ENCODE data around the gene MKLN1.
"Not testable (repeated sequence)": the region's sequence is repeated elsewhere in the genome, so short reads cannot be mapped to it uniquely, and the experiment has no call there.

The MKLN1 gene

DNA sequence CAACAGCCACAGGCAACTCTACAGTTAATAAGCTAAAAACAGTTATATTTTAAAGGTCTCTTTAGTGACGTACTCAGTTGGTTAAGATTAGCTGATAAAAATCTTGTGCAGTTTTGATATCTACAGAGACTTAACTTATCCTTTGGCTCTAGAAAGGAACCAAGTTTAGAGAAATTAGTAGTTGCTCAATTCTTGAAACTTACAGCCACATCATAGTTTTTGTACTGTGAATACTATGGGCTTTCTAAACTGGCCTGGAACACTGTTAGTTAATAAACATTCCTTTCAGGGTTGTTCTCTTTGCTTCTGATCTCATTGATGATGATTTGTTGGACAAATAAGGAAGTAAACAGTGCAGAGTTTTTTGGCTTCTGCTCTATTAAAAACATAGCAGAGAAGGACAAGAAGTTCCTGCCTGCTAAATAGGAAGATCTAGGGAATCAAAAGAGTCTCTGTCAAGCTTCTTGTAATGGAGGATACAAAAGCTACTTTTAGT, 73.1 kb downstream of the MKLN1 start:
- DNase-seq (ENCODE audit: low read depth, low spot score), result no peak

DNA sequence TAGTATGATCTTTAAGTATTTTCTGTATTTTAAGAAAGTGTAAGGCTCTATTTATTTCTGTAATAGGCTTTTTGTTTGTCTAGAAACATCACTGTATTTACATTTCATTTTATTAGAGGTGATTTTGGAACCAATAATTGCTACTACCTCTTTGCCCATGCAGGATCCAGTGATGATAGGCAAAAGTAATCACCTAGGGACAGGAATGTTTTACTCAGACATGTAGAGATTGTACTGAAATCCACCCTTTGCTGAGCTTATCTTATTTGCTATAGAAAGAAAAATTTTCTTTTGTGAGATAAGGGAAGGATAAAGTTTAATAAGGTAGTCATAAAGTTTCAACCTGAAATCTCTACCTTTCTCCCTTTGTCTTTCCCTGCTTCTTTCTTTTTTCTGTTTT, 73.5 kb downstream of the MKLN1 start:
- no peak for DNase-seq (ENCODE audit: low read depth, low spot score)

DNA sequence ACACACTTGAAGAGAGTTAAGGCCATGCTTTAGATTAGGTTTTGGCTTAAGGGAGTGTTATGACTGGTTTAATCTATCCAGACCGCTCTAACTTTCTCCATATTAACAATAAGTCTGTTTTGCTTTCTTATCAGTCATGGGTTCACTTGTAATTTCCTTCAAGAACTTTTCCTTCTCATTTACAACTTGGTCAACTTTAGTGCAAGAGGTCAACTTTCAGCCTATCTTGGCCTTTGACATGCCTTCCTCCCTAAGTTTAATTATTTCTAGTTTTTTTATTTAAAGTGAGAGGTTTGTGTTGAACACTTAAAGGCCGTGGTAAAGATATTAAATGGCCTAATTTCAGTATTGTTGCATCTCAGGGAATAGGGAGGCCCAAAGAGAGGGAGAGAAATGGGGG, 75.6 kb downstream of the MKLN1 start:
- no peak for DNase-seq (ENCODE audit: low read depth, low spot score)

DNA sequence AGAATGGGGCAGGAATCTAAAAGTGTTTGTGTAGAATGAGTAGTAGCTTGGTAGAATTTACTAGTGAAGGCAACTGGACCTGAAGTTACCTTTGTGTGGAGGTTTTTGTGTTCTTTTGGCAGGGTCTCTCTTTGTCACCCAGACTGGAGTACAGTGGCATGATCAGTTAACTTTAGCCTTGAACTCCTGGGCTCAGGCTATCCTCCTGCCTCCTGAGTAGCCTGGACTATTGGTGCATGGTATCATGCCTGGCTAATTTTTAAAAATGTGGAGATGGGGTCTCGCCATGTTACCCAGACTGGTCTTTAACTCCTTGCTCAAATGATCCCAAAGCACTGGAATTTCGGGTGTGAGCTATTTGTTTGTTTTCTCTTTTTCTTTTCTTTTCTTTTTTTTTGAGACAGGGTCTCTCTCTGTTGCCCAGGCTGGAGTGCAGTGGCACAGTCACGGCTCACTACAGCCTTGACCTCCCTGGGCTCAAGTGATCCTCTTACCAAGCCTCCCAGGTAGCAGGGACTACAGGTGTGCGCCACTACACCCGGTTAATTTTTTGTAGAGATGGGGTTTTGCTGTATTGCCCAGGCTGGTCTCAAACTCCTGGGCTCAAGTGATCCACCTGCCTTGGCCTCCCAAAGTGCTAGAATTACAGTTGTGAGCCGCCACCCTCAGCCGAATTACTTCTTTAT, 76.7 kb downstream of the MKLN1 start:
- DNase-seq (ENCODE audit: low read depth, low spot score), result no peak

DNA sequence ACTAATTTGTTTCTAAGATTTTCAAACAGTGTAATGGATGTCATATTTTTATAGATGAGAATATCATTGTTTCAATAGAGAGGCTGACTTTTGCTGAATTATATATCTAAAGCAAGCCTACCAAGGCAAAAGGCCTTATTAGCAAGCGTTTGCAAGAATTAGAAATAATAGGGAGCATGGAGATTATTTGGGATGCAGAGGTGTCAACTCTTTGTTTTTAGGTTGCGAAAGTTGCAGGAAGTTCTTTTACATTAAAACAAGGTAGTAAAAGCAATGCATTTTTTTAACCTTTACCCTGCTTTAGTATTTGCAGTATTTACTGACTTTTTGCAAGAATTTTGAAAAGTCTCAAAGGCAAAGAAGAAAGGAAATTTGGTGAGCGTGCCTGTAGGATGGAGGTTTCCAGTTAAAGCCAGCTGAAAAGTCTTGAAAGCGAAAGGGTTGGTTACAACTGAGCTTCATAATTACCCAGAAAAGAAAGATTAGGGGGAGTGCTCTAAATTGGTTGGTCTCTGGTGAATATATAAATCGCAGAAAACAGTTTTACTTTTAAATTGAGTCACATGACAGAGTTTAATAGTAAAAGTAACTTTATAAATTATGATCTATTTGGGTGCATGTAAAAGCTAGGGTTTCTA, 81.6 kb downstream of the MKLN1 start:
- no peak for DNase-seq (ENCODE audit: low read depth, low spot score)

DNA sequence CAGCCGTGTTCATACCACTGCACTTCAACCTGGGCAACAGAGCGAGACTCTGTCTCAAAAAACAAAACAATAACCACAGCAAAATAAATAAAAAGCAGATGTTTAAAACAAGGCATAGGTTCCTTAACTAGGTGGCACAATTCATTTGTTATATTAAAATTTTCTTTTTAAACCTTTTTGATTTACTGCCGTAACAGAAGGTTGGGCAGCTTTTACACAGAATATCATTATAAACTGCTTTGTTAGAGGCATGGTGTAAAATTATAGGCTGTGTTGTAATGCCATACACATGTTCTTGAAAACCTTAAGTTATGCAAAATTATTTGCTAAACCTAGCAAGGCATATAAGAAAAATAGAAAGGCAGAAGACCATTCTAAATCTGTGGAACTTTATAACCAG, 84.4 kb downstream of the MKLN1 start:
- no peak for DNase-seq (ENCODE audit: low read depth, low spot score)

DNA sequence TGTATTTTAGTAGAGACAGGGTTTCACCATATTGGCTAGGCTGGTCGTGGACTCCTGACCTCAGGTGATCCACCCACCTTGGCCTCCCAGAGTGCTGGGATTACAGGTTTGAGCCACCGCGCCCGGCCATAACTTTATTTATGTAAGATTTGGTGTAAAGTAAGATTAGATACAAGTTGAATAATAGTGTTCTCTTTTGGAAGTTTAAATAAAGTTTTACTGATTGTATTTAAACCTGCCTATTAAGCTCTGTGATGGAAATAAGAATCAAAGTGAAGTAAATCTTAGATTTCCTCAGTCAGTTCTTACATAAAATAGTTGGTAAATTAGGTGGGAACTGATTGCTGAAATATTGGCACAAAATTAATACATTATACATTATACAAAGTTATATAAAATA, 86.0 kb downstream of the MKLN1 start:
- no peak for DNase-seq (ENCODE audit: low read depth, low spot score)

DNA sequence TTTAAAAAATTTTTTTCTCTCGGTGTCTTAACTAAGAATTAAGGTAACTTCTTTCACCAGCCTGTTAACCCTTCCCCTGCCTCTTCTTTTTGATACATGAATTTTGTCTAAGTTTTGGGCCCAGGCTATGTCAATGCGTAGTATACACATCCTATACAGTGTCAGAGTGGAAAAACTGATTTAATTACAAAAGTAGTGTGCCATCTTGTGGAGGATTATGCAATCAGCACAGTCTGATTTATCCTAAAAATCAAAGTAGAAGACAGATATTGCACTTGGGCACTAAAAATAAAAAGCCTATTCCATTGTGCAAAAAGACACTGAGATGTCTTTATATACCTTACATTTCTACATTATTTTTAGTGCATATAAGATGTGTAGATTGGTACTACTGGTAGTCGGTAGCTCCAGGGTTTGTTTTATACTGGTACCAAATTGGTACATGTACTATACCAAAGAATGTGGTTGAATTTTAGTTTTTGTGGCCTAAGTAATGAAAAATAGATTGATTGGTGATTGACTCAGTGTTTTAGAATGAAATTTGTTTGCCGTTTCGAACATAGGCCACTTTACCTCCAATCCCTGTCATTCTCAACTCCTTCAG, 96.6 kb downstream of the MKLN1 start:
- DNase-seq (ENCODE audit: low read depth, low spot score), result peak; percentile 15

DNA sequence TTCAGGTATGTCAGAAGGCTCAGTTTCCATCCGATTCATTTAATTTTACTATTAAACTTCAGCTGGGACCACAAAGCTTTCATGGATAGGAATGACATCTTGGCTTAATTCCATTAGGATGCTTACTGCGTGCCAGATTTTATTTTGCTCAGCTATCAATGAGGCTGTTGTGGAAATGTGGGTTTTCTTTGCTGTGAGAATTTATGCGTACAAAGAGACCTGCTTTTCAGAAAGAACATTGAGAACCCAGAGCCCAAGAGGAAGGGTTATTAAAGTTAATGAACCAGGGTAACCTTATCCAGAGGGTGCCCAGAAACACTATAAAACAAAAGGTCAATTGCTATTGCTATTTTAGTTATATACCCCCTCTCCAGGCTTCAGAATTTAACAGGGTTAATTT, 98.3 kb downstream of the MKLN1 start:
- no peak for DNase-seq (ENCODE audit: low read depth, low spot score)

DNA sequence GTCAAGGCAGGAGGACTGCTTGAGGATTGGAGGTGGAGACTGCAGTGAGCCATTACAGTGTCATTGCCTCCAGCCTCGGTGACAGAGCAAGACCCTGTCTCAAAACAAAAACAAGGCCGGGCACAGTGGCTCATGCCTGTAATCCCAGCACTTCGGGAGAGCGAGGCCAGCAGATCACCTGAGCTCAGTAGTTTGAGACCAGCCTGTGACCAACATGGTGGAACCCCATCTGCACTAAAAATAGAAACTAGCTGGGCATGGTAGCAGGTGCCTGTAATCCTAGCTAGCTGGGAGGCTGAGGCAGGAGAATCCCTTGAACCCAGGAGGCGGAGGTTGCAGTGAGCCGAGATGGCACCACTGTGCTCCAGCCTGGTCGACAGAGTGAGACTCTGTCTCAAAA, 103.2 kb downstream of the MKLN1 start:
- not testable (repeated sequence) for DNase-seq (ENCODE audit: low read depth, low spot score)

DNA sequence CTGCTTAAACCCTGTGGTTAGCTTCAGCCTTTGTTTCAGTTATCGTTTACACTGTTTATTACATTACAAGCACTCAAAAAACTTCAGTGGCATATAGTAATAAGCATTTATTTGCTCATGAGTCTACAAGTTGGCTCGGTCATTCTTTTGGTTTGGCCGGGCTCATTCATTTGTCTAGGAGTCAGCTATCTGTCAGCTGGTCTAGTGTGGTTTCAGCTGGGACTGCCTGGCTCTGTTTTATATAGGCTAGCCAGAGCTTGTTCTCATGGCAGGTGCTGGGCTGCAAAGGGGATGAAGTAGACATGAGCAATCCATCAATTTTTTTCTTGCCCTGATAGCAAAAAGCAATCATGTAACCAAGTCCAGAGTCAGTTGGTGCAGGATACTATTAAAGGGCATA, 103.6 kb downstream of the MKLN1 start:
- DNase-seq (ENCODE audit: low read depth, low spot score), result no peak

DNA sequence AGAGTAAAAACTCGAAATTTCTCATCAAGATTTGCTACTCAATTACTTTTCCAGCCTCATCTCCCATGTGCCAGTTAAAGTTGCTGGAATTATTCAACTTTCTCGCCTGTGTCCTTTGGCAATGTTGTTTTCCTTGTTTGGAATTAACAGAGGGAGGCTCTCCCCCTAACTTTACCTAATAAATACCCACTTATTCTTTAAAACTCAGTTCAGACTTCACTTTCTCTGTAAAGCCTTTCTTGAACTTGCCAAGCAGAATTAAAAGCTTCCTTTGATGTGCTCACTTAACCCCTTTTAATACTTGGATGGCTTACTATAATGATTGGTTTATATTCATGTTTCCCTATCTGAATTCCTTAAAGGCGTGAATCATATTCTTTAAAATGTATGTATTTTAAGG, 104.1 kb downstream of the MKLN1 start:
- no peak for DNase-seq (ENCODE audit: low read depth, low spot score)

DNA sequence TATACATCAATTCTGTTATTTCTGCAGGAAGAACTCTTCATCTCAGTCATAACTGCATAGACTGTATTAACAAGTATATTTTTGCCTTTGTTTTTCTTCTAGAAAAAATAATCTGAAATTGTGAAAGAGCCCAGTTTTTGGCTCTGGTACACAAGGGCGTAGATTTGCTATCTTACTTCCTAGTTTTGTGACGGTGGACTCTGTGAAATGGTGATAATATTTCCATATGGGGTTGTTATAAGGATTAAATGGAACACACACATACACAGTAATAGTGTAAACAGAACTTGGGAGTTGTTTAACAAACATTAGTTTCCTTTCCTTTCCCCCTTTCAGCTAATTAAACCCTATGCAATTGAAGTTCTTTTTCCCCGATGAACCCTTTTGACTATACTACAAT, 108.7 kb downstream of the MKLN1 start:
- no peak for DNase-seq (ENCODE audit: low read depth, low spot score)

DNA sequence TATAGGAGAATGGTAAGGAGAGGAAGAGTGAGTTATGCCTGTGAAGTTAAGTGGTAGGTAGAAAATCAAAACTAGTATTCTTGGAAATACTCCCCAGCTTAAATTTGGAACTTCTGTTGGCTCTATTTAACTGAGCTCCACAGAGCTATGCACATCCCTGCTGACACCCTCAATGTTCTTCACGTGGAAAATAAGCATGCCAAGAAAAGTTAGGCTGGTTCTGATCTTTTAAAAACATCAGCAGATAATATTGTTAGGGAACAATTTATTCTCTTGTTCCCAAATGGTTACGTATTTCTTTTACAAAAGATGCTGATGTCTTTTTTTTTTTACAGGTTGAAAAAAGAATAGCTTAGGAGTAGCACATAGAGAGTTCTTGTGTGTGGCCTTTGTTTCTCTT, 111.3 kb downstream of the MKLN1 start:
- no peak for DNase-seq (ENCODE audit: low read depth, low spot score)

DNA sequence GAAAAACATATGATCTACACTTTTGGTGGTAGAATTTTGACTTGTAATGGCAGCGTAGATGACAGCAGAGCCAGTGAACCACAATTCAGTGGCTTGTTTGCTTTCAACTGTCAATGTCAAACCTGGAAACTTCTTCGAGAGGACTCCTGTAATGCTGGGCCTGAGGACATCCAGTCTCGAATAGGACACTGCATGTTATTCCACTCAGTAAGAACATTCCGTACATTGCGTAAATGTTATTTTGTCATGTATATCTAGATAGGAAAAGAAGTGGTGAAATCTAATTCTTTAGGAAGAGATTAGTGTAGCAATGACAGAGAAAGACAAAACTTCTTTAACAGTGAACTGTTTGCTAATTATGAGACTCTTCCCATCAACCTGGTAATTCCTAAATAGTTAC, 115.8 kb downstream of the MKLN1 start:
- no peak for DNase-seq (ENCODE audit: low read depth, low spot score)

DNA sequence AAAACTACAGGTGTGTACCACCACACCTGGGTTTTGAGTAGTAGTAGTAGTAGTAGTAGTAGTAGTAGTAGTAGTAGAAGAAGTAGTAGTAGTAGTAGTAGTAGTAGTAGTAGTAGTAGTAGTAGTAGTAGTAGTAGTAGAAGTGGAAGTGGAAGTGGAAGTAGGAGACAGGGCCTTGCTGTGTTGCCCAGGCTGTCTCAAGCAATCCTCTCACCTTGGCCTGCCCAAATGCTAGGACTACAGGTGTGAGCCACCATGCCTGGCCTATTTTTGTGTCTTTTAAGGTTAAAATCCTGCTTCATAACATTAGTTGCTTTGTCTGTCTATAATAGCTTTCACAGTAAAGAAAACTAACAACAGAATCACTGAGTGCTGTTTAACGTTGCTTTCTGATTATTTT, 117.0 kb downstream of the MKLN1 start:
- no peak for DNase-seq (ENCODE audit: low read depth, low spot score)

DNA sequence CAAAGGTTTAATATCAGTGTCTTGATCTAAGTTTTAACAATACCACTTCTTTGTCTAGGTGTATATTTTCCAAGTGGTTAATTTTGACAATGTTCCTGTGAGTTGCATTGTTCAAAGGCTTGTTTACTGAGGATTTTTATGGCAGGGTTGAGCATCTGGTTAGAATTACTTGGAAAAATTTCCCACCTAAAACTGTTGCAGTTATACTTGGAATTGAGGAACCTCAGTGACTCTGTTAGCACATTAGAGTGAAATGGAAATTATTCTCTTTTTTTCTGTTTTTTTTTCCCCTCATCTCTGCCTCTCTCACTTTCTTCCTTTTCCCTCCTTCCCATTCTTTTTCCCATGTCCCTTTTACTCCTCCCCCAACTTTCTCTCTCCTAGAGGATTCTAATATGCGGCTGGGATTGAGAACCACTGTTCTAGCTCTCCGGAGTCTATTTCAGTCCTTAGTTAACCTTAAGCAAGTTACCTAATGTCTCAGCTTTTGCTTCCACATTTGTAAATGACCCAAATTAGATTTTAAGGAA, 121.8 kb downstream of the MKLN1 start:
- DNase-seq (ENCODE audit: low read depth, low spot score), result no peak

DNA sequence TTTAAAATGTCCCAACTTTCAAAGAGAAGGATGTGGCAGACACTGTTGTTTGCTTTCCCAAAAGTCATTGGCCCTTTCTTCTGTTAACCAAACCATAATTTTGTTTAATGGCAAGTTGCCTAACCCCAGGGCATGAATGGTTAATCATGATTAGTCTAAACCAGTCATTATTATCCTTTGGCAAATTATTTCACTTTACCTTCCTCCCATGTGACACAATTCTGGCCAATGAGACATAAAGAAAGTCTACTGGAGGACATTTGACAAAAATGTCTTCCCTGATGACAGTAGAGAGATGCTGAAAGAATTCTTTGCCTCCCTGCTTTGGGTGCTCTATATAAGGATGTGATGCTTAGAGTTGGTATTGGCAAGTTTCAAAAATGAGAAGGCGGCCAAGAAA, 126.8 kb downstream of the MKLN1 start:
- DNase-seq (ENCODE audit: low read depth, low spot score), result no peak

DNA sequence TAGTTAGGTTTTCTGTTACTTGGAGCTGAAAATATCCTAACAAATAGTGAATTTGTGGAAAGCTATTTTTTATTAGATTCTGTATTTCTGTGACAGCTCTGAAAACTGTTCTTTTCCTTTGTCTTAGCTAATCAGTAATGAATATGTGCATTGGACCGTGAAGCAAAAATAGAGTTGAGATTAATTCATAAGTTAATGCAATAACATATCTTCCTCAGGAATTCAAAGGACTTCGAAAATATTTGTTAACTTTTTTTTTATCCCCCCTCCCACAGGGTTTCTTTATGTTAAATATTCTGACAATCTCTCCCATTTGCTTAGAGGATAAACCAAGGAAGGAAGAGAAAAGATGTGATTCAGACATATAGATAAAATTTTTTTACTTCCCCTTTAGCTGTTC, 127.3 kb downstream of the MKLN1 start:
- DNase-seq (ENCODE audit: low read depth, low spot score), result no peak

DNA sequence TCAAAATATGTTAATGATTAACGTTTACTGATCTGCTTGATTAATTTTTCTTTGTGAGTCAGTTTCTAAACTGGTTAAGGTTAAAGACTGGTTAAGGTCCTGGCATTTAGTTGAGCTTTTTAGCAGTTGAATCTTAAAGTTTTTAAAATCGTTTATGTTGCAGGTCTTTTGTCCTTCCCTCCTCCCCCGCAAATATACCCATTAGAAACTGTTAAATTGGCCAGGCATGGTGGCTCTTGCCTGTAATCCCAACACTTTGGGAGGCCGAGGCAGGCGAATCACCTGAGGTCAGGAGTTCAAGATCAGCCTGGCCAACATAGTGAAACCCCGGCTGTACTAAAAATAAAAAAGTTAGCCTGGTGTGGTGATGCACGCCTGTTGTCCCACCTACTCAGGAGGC, 127.9 kb downstream of the MKLN1 start:
- DNase-seq (ENCODE audit: low read depth, low spot score), result no peak

DNA sequence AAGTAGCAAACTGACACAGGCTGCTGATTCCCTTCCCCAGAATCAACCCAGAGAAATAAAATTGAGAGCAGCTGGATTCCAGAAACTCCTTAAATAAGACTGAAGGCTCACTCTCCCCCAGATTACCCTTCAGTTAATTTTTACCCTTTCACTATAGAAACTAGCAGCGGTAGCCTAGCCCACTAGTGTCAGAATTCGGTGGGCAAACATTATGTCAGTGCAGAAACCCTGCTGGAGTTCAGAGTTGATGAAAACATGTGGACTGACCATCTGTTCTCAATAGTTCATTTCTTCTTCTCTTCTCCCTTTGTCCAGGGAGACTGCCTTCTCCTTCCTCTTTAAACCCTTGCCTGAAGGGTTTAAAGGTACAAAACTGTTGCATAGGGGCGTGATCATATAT, 128.7 kb downstream of the MKLN1 start:
- DNase-seq (ENCODE audit: low read depth, low spot score), result no peak

DNA sequence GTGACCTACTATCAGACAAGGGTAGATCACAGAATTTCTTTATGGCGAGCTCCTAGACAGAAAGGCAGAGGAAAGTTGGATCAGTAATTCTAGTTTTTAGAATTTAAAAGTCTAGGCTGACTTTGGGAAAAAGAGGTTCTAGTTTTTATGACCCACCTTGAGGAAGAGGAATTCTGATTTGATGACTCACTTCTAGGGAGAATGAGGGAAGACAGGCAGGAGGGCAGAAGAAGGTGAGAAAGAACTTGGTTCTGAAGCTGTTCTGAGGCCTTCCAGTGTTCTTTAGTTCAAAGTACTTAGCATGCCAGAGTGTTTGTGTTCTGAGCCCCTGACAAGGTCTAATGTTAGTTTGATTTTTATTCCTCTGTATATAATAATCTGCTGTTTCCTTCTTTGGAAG, 131.6 kb downstream of the MKLN1 start:
- DNase-seq (ENCODE audit: low read depth, low spot score), result no peak

DNA sequence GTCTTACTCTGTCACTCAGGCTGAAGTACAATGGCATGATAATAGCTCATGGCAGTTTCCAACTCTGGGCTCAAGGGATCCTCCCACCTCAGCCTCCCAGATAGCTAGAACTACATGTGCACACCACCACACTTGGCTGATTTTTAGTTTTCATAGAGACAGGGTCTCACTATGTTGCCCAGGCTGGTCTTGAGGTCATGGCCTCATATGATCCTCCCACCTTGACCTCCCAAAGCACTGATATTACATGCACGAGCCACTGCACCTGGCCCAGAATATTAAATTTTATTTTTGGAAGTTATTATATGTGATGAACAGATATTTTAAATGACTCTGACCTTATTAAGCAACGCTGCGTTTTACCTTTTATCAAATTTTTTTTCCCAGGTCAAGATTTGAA, 134.4 kb downstream of the MKLN1 start:
- no peak for DNase-seq (ENCODE audit: low read depth, low spot score)
